ENCODE data around the gene KIF2C.

DNA sequence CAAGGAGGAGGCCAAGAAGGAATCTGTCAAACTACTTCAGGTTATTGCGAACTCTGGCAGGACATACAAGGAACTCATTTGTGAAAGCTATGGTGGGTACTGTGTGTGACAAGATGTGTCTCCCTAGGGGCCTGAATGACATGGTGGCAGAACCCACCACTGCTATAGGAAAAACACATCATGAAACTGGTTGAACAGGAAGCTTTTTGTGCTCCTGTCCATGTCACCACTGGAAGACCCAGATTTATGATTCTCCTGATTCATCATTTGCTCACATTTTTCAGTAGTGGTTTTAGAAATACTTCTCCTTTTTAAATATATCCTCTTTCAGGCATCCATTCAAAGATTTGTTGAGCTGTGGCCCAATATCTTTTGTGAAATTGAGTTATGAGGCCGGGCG, 41.5 kb upstream of the KIF2C start:
- TF ChIP-seq EZH2 (IDR thresholded peaks at IDR 0.05; ENCODE audit: borderline replicate concordance) (no peak), EZH2phosphoT487 (IDR thresholded peaks at IDR 0.05; ENCODE audit: low read depth, severe bottlenecking, unreplicated experiment) (no peak)
- TF ChIP-seq, protein P1, sequence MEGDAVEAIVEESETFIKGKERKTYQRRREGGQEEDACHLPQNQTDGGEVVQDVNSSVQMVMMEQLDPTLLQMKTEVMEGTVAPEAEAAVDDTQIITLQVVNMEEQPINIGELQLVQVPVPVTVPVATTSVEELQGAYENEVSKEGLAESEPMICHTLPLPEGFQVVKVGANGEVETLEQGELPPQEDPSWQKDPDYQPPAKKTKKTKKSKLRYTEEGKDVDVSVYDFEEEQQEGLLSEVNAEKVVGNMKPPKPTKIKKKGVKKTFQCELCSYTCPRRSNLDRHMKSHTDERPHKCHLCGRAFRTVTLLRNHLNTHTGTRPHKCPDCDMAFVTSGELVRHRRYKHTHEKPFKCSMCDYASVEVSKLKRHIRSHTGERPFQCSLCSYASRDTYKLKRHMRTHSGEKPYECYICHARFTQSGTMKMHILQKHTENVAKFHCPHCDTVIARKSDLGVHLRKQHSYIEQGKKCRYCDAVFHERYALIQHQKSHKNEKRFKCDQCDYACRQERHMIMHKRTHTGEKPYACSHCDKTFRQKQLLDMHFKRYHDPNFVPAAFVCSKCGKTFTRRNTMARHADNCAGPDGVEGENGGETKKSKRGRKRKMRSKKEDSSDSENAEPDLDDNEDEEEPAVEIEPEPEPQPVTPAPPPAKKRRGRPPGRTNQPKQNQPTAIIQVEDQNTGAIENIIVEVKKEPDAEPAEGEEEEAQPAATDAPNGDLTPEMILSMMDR (IDR thresholded peaks at IDR 0.05; ENCODE audit: poor library complexity), result no peak

Measured in hepatocyte (in vitro differentiated cells).